Measurements from ENCODE around the gene PLSCR5.

DNA sequence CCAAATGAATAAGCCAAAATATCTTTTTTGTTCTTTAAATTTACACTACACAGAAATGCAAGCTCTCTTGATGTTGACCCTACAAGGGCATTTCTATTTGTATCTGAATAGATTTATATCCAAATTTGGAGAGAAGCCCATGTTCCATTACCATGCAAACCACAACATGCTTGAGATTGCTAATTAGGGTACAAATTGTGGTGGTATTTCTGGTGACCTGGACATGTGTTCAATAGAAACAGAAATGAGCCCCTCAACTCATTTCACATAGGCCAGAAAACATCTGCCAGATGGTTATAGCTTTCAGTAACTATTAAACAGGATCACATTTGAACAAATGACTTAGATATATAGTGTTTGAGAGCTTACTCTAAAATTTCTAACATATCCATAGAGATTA is 23.5 kb upstream of the PLSCR5 start:
- TF ChIP-seq, protein P1, sequence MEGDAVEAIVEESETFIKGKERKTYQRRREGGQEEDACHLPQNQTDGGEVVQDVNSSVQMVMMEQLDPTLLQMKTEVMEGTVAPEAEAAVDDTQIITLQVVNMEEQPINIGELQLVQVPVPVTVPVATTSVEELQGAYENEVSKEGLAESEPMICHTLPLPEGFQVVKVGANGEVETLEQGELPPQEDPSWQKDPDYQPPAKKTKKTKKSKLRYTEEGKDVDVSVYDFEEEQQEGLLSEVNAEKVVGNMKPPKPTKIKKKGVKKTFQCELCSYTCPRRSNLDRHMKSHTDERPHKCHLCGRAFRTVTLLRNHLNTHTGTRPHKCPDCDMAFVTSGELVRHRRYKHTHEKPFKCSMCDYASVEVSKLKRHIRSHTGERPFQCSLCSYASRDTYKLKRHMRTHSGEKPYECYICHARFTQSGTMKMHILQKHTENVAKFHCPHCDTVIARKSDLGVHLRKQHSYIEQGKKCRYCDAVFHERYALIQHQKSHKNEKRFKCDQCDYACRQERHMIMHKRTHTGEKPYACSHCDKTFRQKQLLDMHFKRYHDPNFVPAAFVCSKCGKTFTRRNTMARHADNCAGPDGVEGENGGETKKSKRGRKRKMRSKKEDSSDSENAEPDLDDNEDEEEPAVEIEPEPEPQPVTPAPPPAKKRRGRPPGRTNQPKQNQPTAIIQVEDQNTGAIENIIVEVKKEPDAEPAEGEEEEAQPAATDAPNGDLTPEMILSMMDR (optimal IDR thresholded peaks at IDR 0.05 in 1 of 3, IDR thresholded peaks at IDR 0.05 in 1 of 3, conservative IDR thresholded peaks at IDR 0.05 in 1 of 3; ENCODE audit: extremely low read depth in 1 of 3, insufficient read depth in 2 of 3, low read length in 3 of 3), result no peak
- TF ChIP-seq EZH2 (IDR thresholded peaks at IDR 0.05; ENCODE audit: low read length), result no peak

All from keratinocyte (primary cell).